Tibial nerve (tissue), 4 donors: ENCODE measurements around the gene UBR4.

ENCODE experiments used
- CTCF ChIP-seq, 5 experiments: fragments of 200-600 bp in 3 of 5; fragments of 450-650 bp in 2 of 5; sonication (generic) in 3 of 5; IDR thresholded peaks; one replicate each; pipeline ENCODE4 v1.5.1; 2016 to 2019; ENCODE audit warnings: antibody characterized with exemption in 5 of 5, mild to moderate bottlenecking in 3 of 5, moderate library complexity in 2 of 5
- EP300 ChIP-seq, 2 donors: sonication (generic); formaldehyde crosslinking; IDR thresholded peaks; one replicate each; pipeline ENCODE4 v1.6.1; 2017; ENCODE audit warnings: antibody characterized with exemption in 2 of 2, mild to moderate bottlenecking in 1 of 2
- POLR2A ChIP-seq, 2 donors: fragments of 450-650 bp; IDR thresholded peaks; one replicate each; pipeline ENCODE4 v1.6.1; 2017; ENCODE audit warnings: antibody characterized with exemption in 2 of 2, mild to moderate bottlenecking in 2 of 2, moderate library complexity in 2 of 2

- TF ChIP-seq CTCF (IDR thresholded peaks at IDR 0.05) (no peak), POLR2A (IDR thresholded peaks at IDR 0.05) (no peak), EP300 (IDR thresholded peaks at IDR 0.05) (no peak)
Observed at GRCh38 chr1:19196331-19196730, 13.7 kb downstream of the UBR4 start.
